ENCODE measurements around the gene SARDH.
"Not testable (repeated sequence)": the region's sequence is repeated elsewhere in the genome, so short reads cannot be mapped to it uniquely, and the experiment has no call there.

Gene SARDH

DNA sequence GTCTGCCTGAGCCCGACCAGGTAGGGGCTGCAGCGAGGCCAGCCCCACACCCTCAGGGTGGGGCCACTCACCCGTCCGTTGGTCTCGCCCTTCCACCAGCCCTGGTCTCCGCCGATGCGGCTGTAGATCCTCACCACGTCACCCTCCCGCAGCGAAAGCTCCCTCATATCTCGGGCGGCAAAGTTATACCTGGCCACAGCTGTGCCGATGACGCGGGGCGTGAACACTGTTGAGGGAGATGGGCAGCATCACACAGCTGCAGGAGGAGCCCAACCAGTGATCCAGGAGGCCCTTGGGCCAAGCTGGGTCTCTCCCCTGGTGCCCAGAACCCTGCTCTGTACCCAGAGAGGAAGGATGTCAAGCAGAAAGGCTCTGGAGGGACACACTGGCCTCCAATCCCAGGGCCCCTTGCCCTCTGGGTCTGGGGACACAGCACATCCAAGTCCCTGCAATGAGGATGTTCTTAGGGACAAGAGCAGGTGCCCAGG, 30.3 kb upstream of the SARDH start:
- CTCF ChIA-PET: interaction anchor here (0.5 to 2.9 kb wide), 4 partner anchors 14 to 227 kb away, joined by 3 to 15 read pairs (median 9); no protein-coding TSS in a partner anchor
- no peak for DNase-seq (ENCODE audit: low spot score)

DNA sequence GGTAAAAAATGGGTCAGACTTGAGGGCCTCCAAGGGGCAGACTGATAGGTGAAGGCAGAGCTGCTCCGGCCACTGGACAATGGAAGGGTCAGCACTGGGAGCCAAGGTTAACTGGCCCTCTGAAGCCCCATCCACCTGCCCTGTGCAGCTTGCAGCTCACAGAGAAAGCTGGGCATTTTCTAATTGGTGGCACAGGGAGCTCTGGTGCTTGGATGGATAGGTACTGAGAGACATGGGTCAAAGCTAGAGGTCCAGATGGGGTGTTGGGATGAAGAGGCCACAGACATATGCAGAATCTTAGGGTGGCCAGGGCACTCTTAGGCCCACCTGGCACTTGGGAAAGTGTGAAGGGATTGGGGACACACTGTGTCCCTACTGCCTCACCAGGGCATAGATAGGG, 29.5 kb upstream of the SARDH start:
- ChIA-PET CTCF (no interaction called here), POLR2A (ENCODE audit: low non-redundant PET) (no interaction called here)
- TF ChIP-seq, protein P1, sequence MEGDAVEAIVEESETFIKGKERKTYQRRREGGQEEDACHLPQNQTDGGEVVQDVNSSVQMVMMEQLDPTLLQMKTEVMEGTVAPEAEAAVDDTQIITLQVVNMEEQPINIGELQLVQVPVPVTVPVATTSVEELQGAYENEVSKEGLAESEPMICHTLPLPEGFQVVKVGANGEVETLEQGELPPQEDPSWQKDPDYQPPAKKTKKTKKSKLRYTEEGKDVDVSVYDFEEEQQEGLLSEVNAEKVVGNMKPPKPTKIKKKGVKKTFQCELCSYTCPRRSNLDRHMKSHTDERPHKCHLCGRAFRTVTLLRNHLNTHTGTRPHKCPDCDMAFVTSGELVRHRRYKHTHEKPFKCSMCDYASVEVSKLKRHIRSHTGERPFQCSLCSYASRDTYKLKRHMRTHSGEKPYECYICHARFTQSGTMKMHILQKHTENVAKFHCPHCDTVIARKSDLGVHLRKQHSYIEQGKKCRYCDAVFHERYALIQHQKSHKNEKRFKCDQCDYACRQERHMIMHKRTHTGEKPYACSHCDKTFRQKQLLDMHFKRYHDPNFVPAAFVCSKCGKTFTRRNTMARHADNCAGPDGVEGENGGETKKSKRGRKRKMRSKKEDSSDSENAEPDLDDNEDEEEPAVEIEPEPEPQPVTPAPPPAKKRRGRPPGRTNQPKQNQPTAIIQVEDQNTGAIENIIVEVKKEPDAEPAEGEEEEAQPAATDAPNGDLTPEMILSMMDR (conservative IDR thresholded peaks at IDR 0.05; ENCODE audit: low read depth): no peak
- no peak for DNase-seq (ENCODE audit: low spot score)
- H3K27ac ChIP-seq: no peak overlapping the region

More for the DNA sequence above, 30.3 kb upstream of the SARDH start:
- TF ChIP-seq, protein P1 (conservative IDR thresholded peaks at IDR 0.05; ENCODE audit: low read depth): no peak
- H3K27ac ChIP-seq: no peak overlapping the region; the same call in 1 of the 2 replicates
- POLR2A ChIA-PET (ENCODE audit: low non-redundant PET): no interaction called here

- CTCF ChIA-PET: no interaction called here
- POLR2A ChIA-PET (ENCODE audit: low non-redundant PET): no interaction called here
- H3K27ac ChIP-seq: no peak overlapping the region
- TF ChIP-seq, protein P1 (conservative IDR thresholded peaks at IDR 0.05; ENCODE audit: low read depth): no peak
- no peak for DNase-seq (ENCODE audit: low spot score)
Observed at GRCh38 chr9:133767008-133767407, 28.9 kb upstream of the SARDH start.

DNA sequence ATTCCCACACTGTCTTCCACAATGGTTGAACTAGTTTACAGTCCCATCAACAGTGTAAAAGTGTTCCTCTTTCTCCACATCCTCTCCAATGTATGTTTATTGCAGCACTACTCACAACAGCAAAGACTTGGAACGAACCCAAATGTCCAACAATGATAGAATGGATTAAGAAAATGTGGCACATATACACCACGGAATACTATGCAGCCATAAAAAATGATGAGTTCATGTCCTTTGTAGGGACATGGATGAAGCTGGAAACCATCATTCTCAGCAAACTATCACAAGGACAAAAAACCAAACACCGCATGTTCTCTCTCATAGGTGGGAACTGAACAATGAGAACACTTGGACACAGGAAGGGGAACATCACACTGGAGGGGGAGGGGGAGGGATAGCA, 28.1 kb upstream of the SARDH start:
- H3K27ac ChIP-seq; CTCF ChIA-PET; POLR2A ChIA-PET (ENCODE audit: low non-redundant PET); DNase-seq (ENCODE audit: low spot score): not testable (repeated sequence)

- H3K27ac ChIP-seq: peak overlapping the region; percentile 24
- TF ChIP-seq, protein P1 (conservative IDR thresholded peaks at IDR 0.05; ENCODE audit: low read depth): no peak
- DNase-seq (ENCODE audit: low spot score): no peak
- ChIA-PET POLR2A (ENCODE audit: low non-redundant PET) (no interaction called here), CTCF (no interaction called here)
Observed at GRCh38 chr9:133763272-133764183, 25.4 kb upstream of the SARDH start.

DNA sequence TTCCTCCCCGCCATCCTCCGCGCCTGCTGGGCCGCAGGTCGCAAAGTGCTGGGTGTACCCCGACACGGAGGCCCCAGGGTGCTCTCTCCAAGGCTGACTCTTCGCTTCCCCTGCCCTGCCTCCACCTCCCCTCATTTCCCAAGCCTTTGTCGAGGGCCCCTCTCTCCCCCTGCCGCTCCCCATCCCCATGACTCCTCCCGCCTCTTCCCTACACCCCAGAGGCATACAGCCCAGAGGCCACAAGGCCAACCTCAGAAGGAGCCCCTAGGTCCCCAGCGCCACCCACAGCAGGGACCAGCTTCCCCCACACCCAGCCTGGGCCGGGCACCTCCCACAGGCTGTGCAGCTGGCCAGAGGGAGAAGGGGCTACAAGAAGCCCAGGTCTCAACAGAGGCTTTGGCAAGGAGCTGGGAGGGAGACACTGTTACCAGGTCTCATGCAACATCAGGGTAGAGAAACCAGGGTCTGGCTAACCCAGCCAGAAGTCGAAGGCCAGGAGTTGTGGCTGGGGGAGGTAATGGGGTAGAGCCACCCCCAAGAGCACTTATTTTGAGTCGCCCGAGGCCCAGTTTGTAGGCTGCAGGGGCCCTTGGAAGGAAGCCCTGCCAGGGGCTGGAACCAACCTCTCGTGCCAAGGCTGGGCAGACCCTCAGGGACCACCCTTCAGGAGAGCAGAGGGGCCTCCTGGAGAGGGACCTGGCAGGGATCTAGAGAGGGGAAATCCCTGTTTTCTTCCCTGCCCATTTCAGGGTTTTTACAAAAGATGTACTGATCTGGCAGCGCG, 24.5 kb upstream of the SARDH start:
- TF ChIP-seq, protein P1 (conservative IDR thresholded peaks at IDR 0.05; ENCODE audit: low read depth): no peak
- ChIA-PET POLR2A (ENCODE audit: low non-redundant PET) (no interaction called here), CTCF (no interaction called here)
- DNase-seq (ENCODE audit: low spot score): no peak
- peak overlapping the region; percentile 24 for H3K27ac ChIP-seq
